ENCODE results near the gene PGM2L1. TPM values are rescaled to one million over a fixed set of nuclear protein-coding genes. Genes with fewer than 3 reads are reported as not detected.
"Not testable (repeated sequence)": the region's sequence is repeated elsewhere in the genome, so short reads cannot be mapped to it uniquely, and the experiment has no call there.

PGM2L1 gene
- total and polyA plus RNA-seq, 2 donors (not counting 1 experiment from before 2014, with no cell fraction given) = 1.6 to 8.4 TPM

DNA sequence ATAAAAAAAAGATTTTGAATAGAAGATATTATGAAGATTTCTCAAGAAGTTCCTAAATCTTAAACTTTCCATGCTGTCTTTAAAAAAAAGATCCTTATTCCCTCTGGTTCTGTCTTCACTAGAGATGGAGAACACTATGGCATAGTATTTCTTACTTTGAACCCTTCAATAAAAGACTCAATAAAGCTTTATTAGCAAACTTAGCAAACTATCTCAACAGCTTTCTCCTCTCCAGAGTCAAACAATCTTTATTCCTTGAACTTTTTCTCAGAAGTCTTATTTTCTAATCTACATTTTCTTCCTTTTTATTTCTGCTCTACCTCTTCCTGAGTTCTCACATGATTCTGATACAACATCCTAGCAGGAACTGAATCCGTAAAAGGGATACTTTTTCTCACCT lies 65.0 kb downstream of the PGM2L1 start:
- no peaks in the 10 kb centered on the region for H3K4me1 Mint-ChIP-seq
- H3K36me3 ChIP-seq (replicated peaks in 1 of 2; ENCODE audit: control extremely low read depth in 1 of 2, control insufficient read depth in 1 of 2, extremely low read depth in 1 of 2, insufficient read depth in 2 of 2, low read length in 1 of 2) = peaks cover 0 to 7% of the 10 kb centered on the region in 2 experiments
- no peak overlapping the region for H2AFZ ChIP-seq (ENCODE audit: insufficient read depth, low read depth, low read length, poor library complexity, severe bottlenecking)
- H3K79me2 ChIP-seq (ENCODE audit: control insufficient read depth, insufficient read depth, low read length) = no peaks in the 10 kb centered on the region
- H4K20me1 ChIP-seq (ENCODE audit: control insufficient read depth, insufficient read depth, low read length, poor library complexity, severe bottlenecking) = no peaks in the 10 kb centered on the region
- no peaks in the 10 kb centered on the region for H3K27me3 Mint-ChIP-seq
- ATAC-seq (ENCODE audit: low read depth) = no peak
- no peak for TF ChIP-seq EZH2 (IDR thresholded peaks at IDR 0.05; ENCODE audit: borderline replicate concordance, insufficient read depth, low read depth, low read length, poor library complexity, severe bottlenecking)
- TF ChIP-seq, protein P1, sequence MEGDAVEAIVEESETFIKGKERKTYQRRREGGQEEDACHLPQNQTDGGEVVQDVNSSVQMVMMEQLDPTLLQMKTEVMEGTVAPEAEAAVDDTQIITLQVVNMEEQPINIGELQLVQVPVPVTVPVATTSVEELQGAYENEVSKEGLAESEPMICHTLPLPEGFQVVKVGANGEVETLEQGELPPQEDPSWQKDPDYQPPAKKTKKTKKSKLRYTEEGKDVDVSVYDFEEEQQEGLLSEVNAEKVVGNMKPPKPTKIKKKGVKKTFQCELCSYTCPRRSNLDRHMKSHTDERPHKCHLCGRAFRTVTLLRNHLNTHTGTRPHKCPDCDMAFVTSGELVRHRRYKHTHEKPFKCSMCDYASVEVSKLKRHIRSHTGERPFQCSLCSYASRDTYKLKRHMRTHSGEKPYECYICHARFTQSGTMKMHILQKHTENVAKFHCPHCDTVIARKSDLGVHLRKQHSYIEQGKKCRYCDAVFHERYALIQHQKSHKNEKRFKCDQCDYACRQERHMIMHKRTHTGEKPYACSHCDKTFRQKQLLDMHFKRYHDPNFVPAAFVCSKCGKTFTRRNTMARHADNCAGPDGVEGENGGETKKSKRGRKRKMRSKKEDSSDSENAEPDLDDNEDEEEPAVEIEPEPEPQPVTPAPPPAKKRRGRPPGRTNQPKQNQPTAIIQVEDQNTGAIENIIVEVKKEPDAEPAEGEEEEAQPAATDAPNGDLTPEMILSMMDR (IDR thresholded peaks at IDR 0.05) = no peak
- no peak overlapping the region for H3K27ac Mint-ChIP-seq
- H3K9me3 Mint-ChIP-seq (ENCODE audit: insufficient read depth) = no peaks in the 10 kb centered on the region
- no peak overlapping the region for H3K4me3 Mint-ChIP-seq
- no peak overlapping the region for H3K27ac ChIP-seq (ENCODE audit: low read length in 2 of 2)
- WGBS (ENCODE audit: insufficient coverage) = no CpG with 5 or more reads among the region's 1 CpG
- no peaks in the 10 kb centered on the region for H3K27me3 ChIP-seq (replicated peaks in 1 of 4; ENCODE audit: control extremely low read depth in 1 of 4, control insufficient read depth in 3 of 4, insufficient read depth in 4 of 4, low read length in 3 of 4)
- ChIA-PET POLR2A (no interaction called here), CTCF (no interaction called here)
- H3K4me3 ChIP-seq (ENCODE audit: control extremely low read depth in 1 of 5, extremely low read depth in 1 of 5, insufficient read depth in 1 of 5, low read depth in 2 of 5, low read length in 4 of 5) = no peak overlapping the region
- no peak overlapping the region for H3K9ac ChIP-seq (ENCODE audit: low read length)
- H3K4me2 ChIP-seq (replicated peaks; ENCODE audit: low read depth, low read length, poor library complexity, severe bottlenecking) = no peak overlapping the region
- no peaks in the 10 kb centered on the region for H3K4me1 ChIP-seq (ENCODE audit: control insufficient read depth in 2 of 2, insufficient read depth in 2 of 2, low read length in 2 of 2)
- DNase-seq = no peak
- no peaks in the 10 kb centered on the region for H3K9me3 ChIP-seq (ENCODE audit: control extremely low read depth in 1 of 3, control insufficient read depth in 2 of 3, insufficient read depth in 1 of 3, low read length in 2 of 3)
- intact Hi-C loops (cut with micrococcal nuclease) = no loop called here

DNA sequence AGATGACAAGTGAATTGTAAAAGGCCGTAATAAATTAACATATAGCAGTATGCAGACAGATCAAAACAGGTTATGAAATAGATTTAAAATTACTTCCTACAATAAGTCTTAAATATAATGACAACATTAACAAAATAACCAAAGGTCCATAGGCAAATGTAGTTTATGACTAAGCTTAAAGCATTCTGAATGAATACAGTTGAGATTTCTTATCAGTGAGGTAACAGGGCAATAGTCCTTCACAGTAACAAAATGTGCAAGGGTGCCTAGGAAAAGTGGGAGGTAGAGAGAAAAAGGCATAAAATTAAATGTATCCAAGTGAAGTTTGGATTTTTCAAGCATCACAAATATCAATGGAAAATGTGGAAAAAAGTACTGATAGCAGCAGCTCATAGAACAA lies 65.9 kb downstream of the PGM2L1 start:
- no peaks in the 10 kb centered on the region for H3K27me3 Mint-ChIP-seq
- Histone ChIP-seq H3K4me1 (ENCODE audit: control insufficient read depth in 2 of 2, insufficient read depth in 2 of 2, low read length in 2 of 2) (no peaks in the 10 kb centered on the region), H2AFZ (ENCODE audit: insufficient read depth, low read depth, low read length, poor library complexity, severe bottlenecking) (no peak overlapping the region), H3K79me2 (ENCODE audit: control insufficient read depth, insufficient read depth, low read length) (no peaks in the 10 kb centered on the region), H3K9ac (ENCODE audit: low read length) (no peak overlapping the region), H3K36me3 (replicated peaks in 1 of 2; ENCODE audit: control extremely low read depth in 1 of 2, control insufficient read depth in 1 of 2, extremely low read depth in 1 of 2, insufficient read depth in 2 of 2, low read length in 1 of 2) (peaks cover 0 to 5% of the 10 kb centered on the region in 2 experiments), H3K27ac (ENCODE audit: low read length in 2 of 2) (no peak overlapping the region), H4K20me1 (ENCODE audit: control insufficient read depth, insufficient read depth, low read length, poor library complexity, severe bottlenecking) (no peaks in the 10 kb centered on the region), H3K9me3 (ENCODE audit: control extremely low read depth in 1 of 3, control insufficient read depth in 2 of 3, insufficient read depth in 1 of 3, low read length in 2 of 3) (peaks cover 0 to 6% (median 0%) of the 10 kb centered on the region in 3 donors), H3K4me3 (ENCODE audit: control extremely low read depth in 1 of 5, extremely low read depth in 1 of 5, insufficient read depth in 1 of 5, low read depth in 2 of 5, low read length in 4 of 5) (no peak overlapping the region), H3K27me3 (replicated peaks in 1 of 4; ENCODE audit: control extremely low read depth in 1 of 4, control insufficient read depth in 3 of 4, insufficient read depth in 4 of 4, low read length in 3 of 4) (no peaks in the 10 kb centered on the region), H3K4me2 (replicated peaks; ENCODE audit: low read depth, low read length, poor library complexity, severe bottlenecking) (no peak overlapping the region)
- ChIA-PET POLR2A (no interaction called here), CTCF (no interaction called here)
- no CpG with 5 or more reads among the region's 1 CpG for WGBS (ENCODE audit: insufficient coverage)
- ATAC-seq (ENCODE audit: low read depth) = no peak
- H3K9me3 Mint-ChIP-seq (ENCODE audit: insufficient read depth) = no peaks in the 10 kb centered on the region
- no peaks in the 10 kb centered on the region for H3K4me1 Mint-ChIP-seq
- TF ChIP-seq, protein P1 (IDR thresholded peaks at IDR 0.05) = no peak
- no peak for TF ChIP-seq EZH2 (IDR thresholded peaks at IDR 0.05; ENCODE audit: borderline replicate concordance, insufficient read depth, low read depth, low read length, poor library complexity, severe bottlenecking)
- H3K27ac Mint-ChIP-seq = no peak overlapping the region
- intact Hi-C loops (cut with micrococcal nuclease) = no loop called here
- H3K4me3 Mint-ChIP-seq = no peak overlapping the region
- no peak for DNase-seq

DNA sequence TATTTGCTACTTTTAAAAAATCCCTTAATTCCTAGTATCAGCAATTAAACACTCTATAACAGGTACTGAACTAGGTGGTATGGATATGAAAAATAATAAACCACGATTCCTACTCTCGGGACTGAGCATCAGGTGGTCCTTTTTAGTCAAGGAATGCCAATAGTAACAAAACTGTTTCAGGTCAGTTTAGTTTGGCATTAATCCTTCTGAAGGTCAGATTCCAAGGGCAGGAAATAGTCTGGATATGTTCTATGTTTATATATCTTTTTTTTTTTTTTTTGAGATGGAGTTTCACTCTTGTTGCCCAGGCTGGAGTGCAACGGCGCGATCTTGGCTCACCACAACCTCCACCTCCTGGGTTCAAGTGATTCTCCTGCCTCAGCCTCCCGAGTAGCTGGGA lies 67.2 kb downstream of the PGM2L1 start:
- H2AFZ ChIP-seq (ENCODE audit: insufficient read depth, low read depth, low read length, poor library complexity, severe bottlenecking); H3K27me3 ChIP-seq (replicated peaks in 1 of 4; ENCODE audit: control extremely low read depth in 1 of 4, control insufficient read depth in 3 of 4, insufficient read depth in 4 of 4, low read length in 3 of 4); H3K9me3 ChIP-seq (ENCODE audit: control extremely low read depth in 1 of 3, control insufficient read depth in 2 of 3, insufficient read depth in 1 of 3, low read length in 2 of 3); H3K27ac ChIP-seq (ENCODE audit: low read length in 2 of 2); CTCF ChIA-PET; H3K9me3 Mint-ChIP-seq (ENCODE audit: insufficient read depth); H3K4me3 Mint-ChIP-seq; H3K9ac ChIP-seq (ENCODE audit: low read length); H4K20me1 ChIP-seq (ENCODE audit: control insufficient read depth, insufficient read depth, low read length, poor library complexity, severe bottlenecking); H3K27ac Mint-ChIP-seq; DNase-seq; H3K27me3 Mint-ChIP-seq; H3K4me2 ChIP-seq (replicated peaks; ENCODE audit: low read depth, low read length, poor library complexity, severe bottlenecking); H3K36me3 ChIP-seq (replicated peaks in 1 of 2; ENCODE audit: control extremely low read depth in 1 of 2, control insufficient read depth in 1 of 2, extremely low read depth in 1 of 2, insufficient read depth in 2 of 2, low read length in 1 of 2); POLR2A ChIA-PET; H3K79me2 ChIP-seq (ENCODE audit: control insufficient read depth, insufficient read depth, low read length); H3K4me1 Mint-ChIP-seq; ATAC-seq (ENCODE audit: low read depth); H3K4me1 ChIP-seq (ENCODE audit: control insufficient read depth in 2 of 2, insufficient read depth in 2 of 2, low read length in 2 of 2); intact Hi-C loops (cut with micrococcal nuclease); H3K4me3 ChIP-seq (ENCODE audit: control extremely low read depth in 1 of 5, extremely low read depth in 1 of 5, insufficient read depth in 1 of 5, low read depth in 2 of 5, low read length in 4 of 5): not testable (repeated sequence)
- no CpG with 5 or more reads among the region's 6 CpGs for WGBS (ENCODE audit: insufficient coverage)

All from B cell (primary cell).